Endothelial cell (in vitro differentiated cells): ENCODE results near the gene MYO1D. TPM values are rescaled to one million over a fixed set of nuclear protein-coding genes. Genes with fewer than 3 reads are reported as not detected.
A peak's percentile ranks its signal among the peaks of the same experiment; 100 is the strongest.

Source experiments
- DNase-seq: peaks from one replicate; pipeline ENCODE4 v3.0.0; 2021; ENCODE audit warnings: low spot score
- H3K27ac Mint-ChIP-seq: one replicate; pipeline ENCODE4 v1.8.0; 2021; ENCODE audit warnings: mixed read lengths, inconsistent platforms; ENCODE audit not compliant: unreplicated experiment
- H3K27me3 Mint-ChIP-seq: one replicate; pipeline ENCODE4 v1.8.0; 2021; ENCODE audit warnings: mild to moderate bottlenecking, moderate library complexity, mixed read lengths, inconsistent platforms; ENCODE audit not compliant: unreplicated experiment
- H3K36me3 Mint-ChIP-seq: one replicate; pipeline ENCODE4 v1.8.0; 2021; ENCODE audit warnings: mild to moderate bottlenecking, low read depth, mixed read lengths, inconsistent platforms; ENCODE audit not compliant: unreplicated experiment
- H3K4me1 Mint-ChIP-seq: one replicate; pipeline ENCODE4 v1.8.0; 2021; ENCODE audit warnings: mild to moderate bottlenecking, mixed read lengths, inconsistent platforms; ENCODE audit not compliant: unreplicated experiment
- H3K4me3 Mint-ChIP-seq: one replicate; pipeline ENCODE4 v1.8.0; 2021; ENCODE audit warnings: mild to moderate bottlenecking, mixed read lengths, inconsistent platforms; ENCODE audit not compliant: unreplicated experiment
- H3K9me3 Mint-ChIP-seq: one replicate; pipeline ENCODE4 v1.8.0; 2021; ENCODE audit warnings: mixed read lengths, inconsistent platforms; ENCODE audit not compliant: unreplicated experiment
- CTCF ChIP-seq: fragments of 200-600 bp; sonication (generic); IDR thresholded peaks from one replicate; pipeline ENCODE4 v1.5.0; 2021; ENCODE audit warnings: antibody characterized with exemption; ENCODE audit not compliant: unreplicated experiment
- total RNA-seq: library from RNA; stranded (reverse); fragmentation: NEBNext Ultra II Directional; extraction: Animal tissue kit (Norgen Biotek cat#: 25700); gene quantifications from one replicate; pipeline ENCODE4 v1.2.1, GENCODE V29; 2021; ENCODE audit not compliant: unreplicated experiment

Gene MYO1D
- total RNA-seq, 1 donor from 2014 or later: 26.4 TPM

- Mint-ChIP-seq H3K4me3 (peak overlapping the region; percentile 98), H3K4me1 (peaks cover 7% of the 10 kb centered on the region), H3K36me3 (peaks cover 3% of the 10 kb centered on the region), H3K9me3 (no peaks in the 10 kb centered on the region), H3K27ac (peak overlapping the region; percentile 90), H3K27me3 (peaks cover 8% of the 10 kb centered on the region)
- no peak for TF ChIP-seq CTCF
- no peak for DNase-seq
Measured at GRCh38 chr17:32875923-32876416, 954 bp downstream of the MYO1D start.

GRCh38 chr17:32875230-32875917 lies 1.6 kb downstream of the MYO1D start:
- Mint-ChIP-seq H3K4me3 (no peak overlapping the region), H3K9me3 (no peaks in the 10 kb centered on the region), H3K27me3 (peaks cover 8% of the 10 kb centered on the region), H3K36me3 (peaks cover 3% of the 10 kb centered on the region), H3K4me1 (peaks cover 10% of the 10 kb centered on the region), H3K27ac (no peak overlapping the region)
- TF ChIP-seq CTCF: no peak
- DNase-seq: no peak

GRCh38 chr17:32873114-32873513 lies 3.8 kb downstream of the MYO1D start:
- H3K27me3 Mint-ChIP-seq: peaks cover 7% of the 10 kb centered on the region
- no peak for TF ChIP-seq CTCF
- peaks cover 14% of the 10 kb centered on the region for H3K4me1 Mint-ChIP-seq
- DNase-seq: no peak
- no peak overlapping the region for H3K27ac Mint-ChIP-seq
- H3K36me3 Mint-ChIP-seq: peaks cover 3% of the 10 kb centered on the region
- H3K4me3 Mint-ChIP-seq: no peak overlapping the region
- H3K9me3 Mint-ChIP-seq: no peaks in the 10 kb centered on the region

GRCh38 chr17:32871746-32872145 lies 5.2 kb downstream of the MYO1D start:
- no peak overlapping the region for H3K4me3 Mint-ChIP-seq
- H3K27me3 Mint-ChIP-seq: peaks cover 3% of the 10 kb centered on the region
- H3K27ac Mint-ChIP-seq: no peak overlapping the region
- no peak for TF ChIP-seq CTCF
- peaks cover 14% of the 10 kb centered on the region for H3K4me1 Mint-ChIP-seq
- H3K9me3 Mint-ChIP-seq: no peaks in the 10 kb centered on the region
- DNase-seq: no peak
- peaks cover 3% of the 10 kb centered on the region for H3K36me3 Mint-ChIP-seq

GRCh38 chr17:32870969-32871368 lies 6.0 kb downstream of the MYO1D start:
- no peak overlapping the region for H3K4me3 Mint-ChIP-seq
- peaks cover 12% of the 10 kb centered on the region for H3K4me1 Mint-ChIP-seq
- DNase-seq: no peak
- no peak overlapping the region for H3K27ac Mint-ChIP-seq
- no peak for TF ChIP-seq CTCF
- no peaks in the 10 kb centered on the region for H3K9me3 Mint-ChIP-seq
- H3K36me3 Mint-ChIP-seq: peaks cover 1% of the 10 kb centered on the region
- peaks cover 2% of the 10 kb centered on the region for H3K27me3 Mint-ChIP-seq
